Femur (tissue), 1 donor: ENCODE results near the gene ZNF391.
"Not testable (repeated sequence)": the region's sequence is repeated elsewhere in the genome, so short reads cannot be mapped to it uniquely, and the experiment has no call there.

Experiments used
- DNase-seq: peaks from one replicate; pipeline ENCODE4 v3.0.0-alpha.2; 2017

Gene ZNF391

GRCh38 chr6:27388293-27389197 lies at the start of gene ZNF391:
Gene ZNF391, plus strand, starts transcription at chr6:27388759. Its CDS starts 11,612 bp downstream, at chr6:27400371.
- DNase-seq, result peak; percentile 83

DNA sequence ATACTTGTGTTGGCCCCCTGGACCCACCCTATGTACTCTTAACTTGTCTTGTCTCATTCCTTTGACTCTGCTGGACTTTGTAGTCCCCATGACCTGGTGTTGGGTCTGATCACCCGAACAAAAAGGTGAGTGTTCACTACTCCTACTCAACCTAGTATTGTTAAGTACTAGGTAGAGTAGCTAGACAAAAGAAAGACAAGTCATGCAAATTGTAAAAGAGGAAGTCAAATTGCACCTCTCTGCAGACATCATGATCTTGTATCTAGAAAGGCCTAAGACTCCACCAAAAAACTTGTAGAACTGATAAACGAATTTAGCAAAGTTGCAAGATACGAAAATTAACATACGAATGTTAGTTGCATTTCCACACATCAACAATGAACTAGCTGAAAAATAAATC lies 35.7 kb upstream of the ZNF391 start:
- DNase-seq, result no peak

- DNase-seq, result no peak
These were observed 29.8 kb upstream of the ZNF391 start for GRCh38 chr6:27358786-27359185.

GRCh38 chr6:27359231-27359630 lies 29.3 kb upstream of the ZNF391 start:
- DNase-seq, result no peak

DNA sequence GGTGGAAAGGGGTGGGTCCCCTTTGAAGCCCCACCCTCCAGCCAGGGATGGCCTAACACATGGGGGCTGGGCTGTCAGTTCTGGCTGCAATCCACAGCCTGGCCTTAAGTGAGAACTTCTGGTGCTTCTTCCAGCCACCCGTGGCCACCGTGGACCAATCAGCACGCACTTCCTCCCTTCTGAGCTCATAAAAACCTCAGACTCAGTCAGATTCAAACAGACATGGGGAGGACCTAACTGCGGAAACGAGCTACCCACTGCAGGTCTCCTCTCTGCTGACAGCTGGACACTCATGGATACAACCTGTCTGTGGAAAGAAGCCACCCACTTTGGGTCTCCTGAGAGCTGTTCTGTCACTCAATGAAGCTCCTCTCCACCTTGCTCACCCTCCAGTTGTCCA lies 20.4 kb upstream of the ZNF391 start:
- no peak for DNase-seq

DNA sequence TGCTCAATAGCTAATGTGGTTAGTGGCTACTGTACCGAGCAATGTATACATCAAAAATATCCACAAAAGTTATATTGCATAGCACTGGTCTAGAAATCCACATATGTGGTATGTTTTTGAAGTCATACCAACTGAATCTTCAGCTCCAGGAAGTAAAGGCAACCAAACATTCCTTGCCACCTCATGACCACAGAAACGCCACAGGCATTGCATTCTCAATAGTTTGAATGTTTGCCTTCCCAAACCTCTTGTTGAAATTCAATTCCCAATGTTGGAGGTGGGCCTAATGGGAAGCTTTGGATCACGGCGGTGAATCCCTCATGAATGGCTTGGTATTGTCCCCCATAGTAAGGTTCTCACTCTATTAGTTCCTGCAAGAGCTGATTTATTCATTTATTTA lies 18.2 kb upstream of the ZNF391 start:
- no peak for DNase-seq

DNA sequence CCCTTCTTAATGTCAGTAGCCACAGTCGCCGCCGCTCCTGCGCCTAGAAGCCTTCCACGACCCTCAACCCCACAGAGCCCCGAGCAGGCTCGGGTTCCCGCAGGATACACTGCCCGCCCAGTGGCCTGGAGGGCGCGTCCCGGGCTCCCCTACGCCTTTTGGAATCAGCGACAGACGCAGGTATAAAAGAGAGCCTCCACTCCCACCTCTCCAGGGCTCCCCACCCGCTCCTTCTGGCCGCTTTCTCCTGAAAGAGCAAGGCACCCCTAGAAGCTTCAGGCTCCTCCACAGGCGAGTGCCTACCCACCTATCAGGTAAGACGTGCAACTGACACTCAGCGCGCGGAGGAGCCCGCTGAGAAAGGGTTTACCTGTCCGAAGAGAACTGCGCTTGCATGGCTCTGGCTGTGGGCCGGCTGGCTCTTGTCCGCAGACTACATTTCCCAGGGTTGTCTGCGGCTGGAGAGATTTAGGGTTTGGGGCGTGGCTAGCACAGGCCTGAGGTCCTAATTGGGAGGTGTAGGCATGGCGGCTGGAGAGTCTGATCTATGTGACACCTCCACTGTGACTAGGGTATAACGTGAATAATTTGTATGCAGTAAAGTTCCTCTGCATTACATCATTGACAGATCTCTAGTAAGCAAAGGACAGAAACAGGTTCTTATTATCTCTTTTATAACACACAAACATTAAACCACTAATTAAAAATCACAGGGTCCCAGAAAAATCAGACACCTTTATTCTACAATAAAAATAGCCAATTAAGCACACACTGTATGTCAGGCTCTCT lies 13.5 kb upstream of the ZNF391 start:
- DNase-seq, result peak; percentile 85

DNA sequence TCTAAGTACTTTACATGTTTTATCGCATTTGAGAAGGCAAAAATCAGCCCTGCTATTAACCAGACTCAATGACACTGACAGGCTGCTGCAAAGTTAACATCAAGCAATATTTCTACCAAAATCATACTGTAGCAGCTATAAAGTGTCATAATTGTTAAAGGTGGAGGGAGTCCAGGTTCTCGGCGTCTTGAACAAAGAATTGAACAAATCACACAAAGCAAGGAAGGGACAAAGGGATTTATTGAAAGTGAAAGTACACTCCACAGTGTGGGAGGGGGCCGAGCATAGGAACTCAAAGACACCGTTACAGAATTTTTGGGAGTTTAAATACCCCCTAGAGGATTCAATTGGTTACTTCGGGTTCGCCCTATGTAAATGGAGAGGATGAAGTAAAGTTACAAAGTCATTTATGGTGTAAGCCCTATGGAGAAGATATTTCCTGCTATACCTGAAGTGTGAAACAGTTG lies 12.9 kb upstream of the ZNF391 start:
- DNase-seq, result no peak

GRCh38 chr6:27378406-27378805 lies 10.2 kb upstream of the ZNF391 start:
- DNase-seq, result not testable (repeated sequence)

DNA sequence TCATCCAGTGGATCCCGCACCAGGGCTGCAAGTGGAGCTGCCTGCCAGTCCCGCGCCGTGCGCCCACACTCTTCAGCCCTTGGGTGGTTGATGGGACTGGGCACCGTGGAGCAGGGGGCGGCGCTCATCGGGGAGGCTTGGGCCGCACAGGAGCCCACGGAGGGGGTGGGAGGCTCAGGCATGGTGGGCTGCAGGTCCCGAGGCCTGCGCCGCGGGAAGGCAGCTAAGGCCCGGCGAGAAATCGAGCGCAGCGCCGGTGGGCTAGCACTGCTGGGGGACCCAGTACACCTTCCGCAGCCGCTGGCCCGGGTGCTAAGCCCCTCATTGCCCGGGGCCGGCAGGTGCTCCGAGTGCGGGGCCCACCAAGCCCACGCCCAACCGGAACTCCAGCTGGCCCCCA lies 7.6 kb upstream of the ZNF391 start:
- DNase-seq, result not testable (repeated sequence)

- DNase-seq, result no peak
These were observed 5.5 kb upstream of the ZNF391 start for GRCh38 chr6:27383011-27383410.

DNA sequence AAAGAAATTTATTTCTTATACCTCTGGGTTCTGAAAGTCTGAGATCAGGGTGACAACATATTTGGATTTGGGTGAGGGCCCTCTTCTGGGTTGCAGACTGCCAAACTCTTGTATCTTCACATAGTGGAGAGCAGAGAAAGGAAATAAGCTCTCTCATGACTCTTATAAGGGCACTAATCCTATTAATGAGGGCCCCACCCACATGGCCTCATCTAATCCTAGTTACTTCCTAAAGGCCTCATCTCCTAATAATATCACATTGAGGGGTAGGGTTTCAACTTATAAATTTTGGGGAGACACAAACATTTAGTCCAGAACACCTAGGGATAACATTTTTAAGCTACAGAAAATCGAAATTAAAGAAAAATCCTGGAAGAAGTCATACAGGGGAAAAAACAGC lies 5.1 kb upstream of the ZNF391 start:
- DNase-seq, result no peak

- no peak for DNase-seq
These were observed 4.1 kb downstream of the ZNF391 start for GRCh38 chr6:27392623-27393022.

DNA sequence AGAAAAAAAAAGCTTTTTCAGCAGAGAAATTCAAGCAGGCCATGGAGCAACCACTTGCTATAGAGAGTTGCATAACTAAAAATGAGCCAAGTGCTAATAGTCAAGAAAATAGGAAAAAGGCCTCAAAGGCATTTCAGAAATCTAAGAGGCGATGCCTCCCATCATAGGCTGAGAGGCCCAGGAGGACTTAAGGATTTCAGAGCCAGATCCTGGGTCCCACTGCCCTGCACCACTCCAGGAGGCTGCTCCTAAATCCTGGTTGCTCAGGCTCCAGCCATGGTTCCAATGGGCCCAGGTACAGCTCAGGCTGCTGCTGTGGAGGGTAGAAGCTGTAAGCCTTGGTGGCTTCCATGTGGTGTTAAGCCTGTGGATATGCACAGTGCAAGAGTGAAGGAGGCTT lies 5.5 kb downstream of the ZNF391 start:
- no peak for DNase-seq

GRCh38 chr6:27400877-27401642 lies 12.5 kb downstream of the ZNF391 start:
- DNase-seq, result no peak

GRCh38 chr6:27406085-27406484 lies 17.5 kb downstream of the ZNF391 start:
- peak; percentile 23 for DNase-seq

- DNase-seq, result no peak
These were observed 18.7 kb downstream of the ZNF391 start for GRCh38 chr6:27407153-27407814.

DNA sequence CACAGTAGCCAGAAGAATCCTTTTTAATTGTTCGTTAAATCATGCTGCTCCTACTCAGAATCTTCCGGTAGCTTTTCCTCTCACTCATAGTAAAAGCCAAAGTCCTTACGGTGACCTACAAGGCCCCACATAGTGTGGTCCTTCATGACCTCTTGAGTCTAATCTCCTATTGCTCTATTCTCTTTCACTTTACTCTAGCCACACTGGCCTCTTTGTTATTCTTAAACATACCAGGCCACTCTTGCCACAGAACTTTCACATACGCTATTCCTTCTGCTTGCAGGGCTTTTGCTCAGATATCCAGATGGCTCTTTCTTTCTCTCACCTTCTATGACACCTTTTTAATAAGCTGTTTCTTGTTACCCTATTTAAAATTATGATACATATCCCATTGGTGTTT lies 25.7 kb downstream of the ZNF391 start:
- DNase-seq, result no peak

DNA sequence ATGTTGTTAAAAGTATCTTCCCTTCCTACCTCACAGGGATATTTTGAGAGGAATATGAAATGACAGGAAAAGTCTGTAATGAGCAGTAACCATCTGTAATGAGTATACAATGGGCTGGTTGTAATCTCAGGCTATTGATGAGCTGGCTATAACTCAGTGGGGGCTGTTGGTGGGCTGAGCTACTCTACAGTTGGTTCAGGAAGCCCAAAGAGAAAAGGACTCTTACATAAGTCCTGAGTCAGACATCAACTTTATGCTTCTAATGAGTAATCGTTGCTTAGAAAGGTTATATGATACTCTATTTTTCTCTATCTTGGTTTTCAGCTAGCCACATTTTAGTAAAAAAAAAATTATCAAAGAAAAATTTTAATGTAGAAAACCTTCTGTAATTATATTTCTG lies 26.4 kb downstream of the ZNF391 start:
- DNase-seq, result no peak

DNA sequence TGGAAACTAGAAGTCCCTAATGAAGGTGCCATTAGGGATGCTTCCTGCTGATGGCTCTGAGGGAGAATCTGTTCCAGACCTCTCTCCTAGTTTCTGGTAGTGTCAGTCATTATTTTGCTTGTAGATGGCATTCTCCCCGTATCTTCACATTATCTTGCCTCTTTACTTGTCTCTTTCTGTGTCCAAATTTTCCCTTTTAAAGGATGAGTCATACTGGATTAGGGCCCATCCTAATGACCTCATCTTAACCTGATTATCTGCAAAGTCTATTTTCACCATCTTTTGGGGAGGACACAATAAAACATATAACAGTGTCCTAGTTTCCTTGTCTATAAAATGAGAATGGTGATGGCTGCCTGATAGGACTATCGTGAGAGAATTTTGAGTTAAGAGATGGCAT lies 27.3 kb downstream of the ZNF391 start:
- no peak for DNase-seq

DNA sequence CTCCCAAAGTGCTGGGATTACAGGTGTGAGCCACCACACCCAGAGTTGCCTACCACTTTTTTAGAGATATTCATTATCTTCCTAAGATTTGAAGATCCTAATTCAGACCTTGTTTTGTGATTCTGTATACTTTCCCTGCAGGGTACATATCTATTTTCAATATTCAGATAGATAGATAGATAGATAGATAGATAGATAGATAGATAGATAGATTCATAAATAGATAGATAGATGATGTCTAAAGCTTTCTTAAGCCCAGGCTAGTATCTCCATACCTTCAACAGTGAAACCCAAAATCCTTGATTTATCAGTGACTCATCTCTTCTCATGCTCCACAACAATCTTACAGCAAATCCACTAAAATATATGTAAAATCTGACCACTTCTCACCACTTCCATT lies 30.8 kb downstream of the ZNF391 start:
- DNase-seq, result no peak

GRCh38 chr6:27422651-27423332 lies 34.2 kb downstream of the ZNF391 start:
- peak; percentile 28 for DNase-seq
